H9 (cell line): Measurements from ENCODE around the gene NSD1. TPM values are rescaled to one million over a fixed set of nuclear protein-coding genes. Genes with fewer than 3 reads are reported as not detected.

Experiments
- DNase-seq: peaks from one replicate; pipeline ENCODE4 v3.0.0-alpha.2; 2017
- H2AFZ ChIP-seq: one replicate; pipeline ENCODE4 v1.6.1; 2013; ENCODE audit warnings: mild to moderate bottlenecking, low read length, control low read depth, moderate library complexity
- H2AK5ac ChIP-seq: 2 replicates; pipeline ENCODE4 v1.6.1; 2013; ENCODE audit warnings: low read length, control low read depth, mixed read lengths; ENCODE audit not compliant: insufficient read length
- H2BK120ac ChIP-seq: one replicate; pipeline ENCODE4 v1.6.1; 2013; ENCODE audit warnings: low read depth, mild to moderate bottlenecking, low read length, control low read depth, inconsistent platforms; ENCODE audit not compliant: poor library complexity, severe bottlenecking
- H2BK12ac ChIP-seq: 2 replicates; pipeline ENCODE4 v1.6.1; 2013; ENCODE audit warnings: low read length, control low read depth, mixed read lengths, low read depth; ENCODE audit not compliant: insufficient read length
- H2BK15ac ChIP-seq: 2 replicates; pipeline ENCODE4 v1.6.1; 2013; ENCODE audit warnings: low read depth, low read length, control low read depth
- H2BK20ac ChIP-seq: one replicate; pipeline ENCODE4 v1.6.1; 2013; ENCODE audit warnings: low read depth, mild to moderate bottlenecking, low read length, control low read depth, inconsistent platforms; ENCODE audit not compliant: poor library complexity, severe bottlenecking
- H2BK5ac ChIP-seq: 2 replicates; pipeline ENCODE4 v1.6.1; 2013; ENCODE audit warnings: low read length, control low read depth, mixed read lengths; ENCODE audit not compliant: insufficient read length
- H3K14ac ChIP-seq: 2 replicates; pipeline ENCODE4 v1.6.1; 2013; ENCODE audit warnings: low read length, control low read depth; ENCODE audit not compliant: insufficient read depth
- H3K18ac ChIP-seq: 2 replicates; pipeline ENCODE4 v1.6.1; 2013; ENCODE audit warnings: low read depth, mild to moderate bottlenecking, mixed read lengths, low read length, control low read depth; ENCODE audit not compliant: insufficient read length
- H3K23ac ChIP-seq: 2 replicates; pipeline ENCODE4 v1.6.1; 2013; ENCODE audit warnings: low read length, control low read depth, mixed read lengths, low read depth; ENCODE audit not compliant: insufficient read length
- H3K23me2 ChIP-seq: 2 replicates; pipeline ENCODE4 v1.6.1; 2013; ENCODE audit warnings: low read depth, mild to moderate bottlenecking, mixed read lengths, low read length, control low read depth; ENCODE audit not compliant: insufficient read length, poor library complexity, severe bottlenecking
- H3K27ac ChIP-seq: 2 replicates; pipeline ENCODE4 v1.5.1; 2013; ENCODE audit warnings: low read length, control low read depth, mixed read lengths, low read depth; ENCODE audit not compliant: insufficient read length
- H3K27me3 ChIP-seq: 2 replicates; pipeline ENCODE4 v1.6.1; 2013; ENCODE audit warnings: low read length, control low read depth, inconsistent platforms; ENCODE audit not compliant: insufficient read depth
- H3K4ac ChIP-seq: 2 replicates; pipeline ENCODE4 v1.6.1; 2013; ENCODE audit warnings: low read depth, mild to moderate bottlenecking, control low read depth, inconsistent platforms, low read length, moderate library complexity
- H3K4me1 ChIP-seq: 2 replicates; pipeline ENCODE4 v1.6.1; 2013; ENCODE audit warnings: low read length, control low read depth, inconsistent platforms; ENCODE audit not compliant: insufficient read depth
- H3K4me2 ChIP-seq: 2 replicates; pipeline ENCODE4 v1.6.1; 2013; ENCODE audit warnings: low read length, control low read depth, mixed read lengths; ENCODE audit not compliant: insufficient read length, insufficient read depth
- H3K56ac ChIP-seq: 2 replicates; pipeline ENCODE4 v1.6.1; 2013; ENCODE audit warnings: low read depth, mild to moderate bottlenecking, mixed read lengths, low read length, control low read depth; ENCODE audit not compliant: insufficient read length
- H3K79me1 ChIP-seq: 2 replicates; pipeline ENCODE4 v1.6.1; 2013; ENCODE audit warnings: low read depth, mild to moderate bottlenecking, moderate library complexity, low read length, control low read depth, inconsistent platforms; ENCODE audit not compliant: insufficient read depth, poor library complexity, severe bottlenecking
- H3K79me2 ChIP-seq: 2 replicates; pipeline ENCODE4 v1.6.1; 2013; ENCODE audit warnings: low read length, control low read depth, inconsistent platforms; ENCODE audit not compliant: insufficient read depth
- H3K9ac ChIP-seq: 2 replicates; pipeline ENCODE4 v1.6.1; 2013; ENCODE audit warnings: low read length, control low read depth, mixed read lengths; ENCODE audit not compliant: insufficient read length; ENCODE audit errors: extremely low read depth
- H3K9me3 ChIP-seq: one replicate; pipeline ENCODE4 v1.6.1; 2013; ENCODE audit warnings: low read depth, low read length, inconsistent platforms; ENCODE audit not compliant: control insufficient read depth
- H3T11ph ChIP-seq: one replicate; pipeline ENCODE4 v1.6.1; 2013; ENCODE audit warnings: mild to moderate bottlenecking, low read length, control low read depth, inconsistent platforms
- H4K20me1 ChIP-seq: one replicate; pipeline ENCODE4 v1.6.1; 2013; ENCODE audit not compliant: control insufficient read depth, insufficient read length, insufficient read depth
- H4K5ac ChIP-seq: 2 replicates; pipeline ENCODE4 v1.6.1; 2013; ENCODE audit warnings: low read depth, mild to moderate bottlenecking, mixed read lengths, low read length, control low read depth; ENCODE audit not compliant: insufficient read length
- H4K8ac ChIP-seq: replicated peaks from 2 replicates; pipeline ENCODE4 v1.6.1; 2013; ENCODE audit warnings: low read length, control low read depth, mixed read lengths, low read depth; ENCODE audit not compliant: insufficient read length
- H4K91ac ChIP-seq: 2 replicates; pipeline ENCODE4 v1.6.1; 2013; ENCODE audit warnings: low read depth, mild to moderate bottlenecking, moderate library complexity, mixed read lengths, low read length, control low read depth; ENCODE audit not compliant: insufficient read length
- H3K27ac Mint-ChIP-seq, 3 experiments: 2 replicates in 2 of 3; 3 replicates in 1 of 3; pipeline ENCODE4 v1.8.0; 2020 to 2021; ENCODE audit warnings: mixed read lengths in 3 of 3, mild to moderate bottlenecking in 1 of 3, moderate library complexity in 1 of 3
- H3K27me3 Mint-ChIP-seq: 2 replicates; pipeline ENCODE4 v1.8.0; 2021; ENCODE audit warnings: low read depth, mild to moderate bottlenecking, moderate library complexity, mixed read lengths
- H3K36me3 Mint-ChIP-seq, 3 experiments: 2 replicates in 2 of 3; 3 replicates in 1 of 3; pipeline ENCODE4 v1.8.0; 2020 to 2021; ENCODE audit warnings: low read depth in 3 of 3, mixed read lengths in 3 of 3; ENCODE audit not compliant: insufficient read depth in 1 of 3
- H3K4me1 Mint-ChIP-seq, 2 experiments: 2 replicates each; pipeline ENCODE4 v1.8.0; 2020; ENCODE audit warnings: mixed read lengths in 2 of 2
- H3K4me3 Mint-ChIP-seq, 2 experiments: 2 replicates in 1 of 2; 3 replicates in 1 of 2; pipeline ENCODE4 v1.8.0; 2020 to 2021; ENCODE audit warnings: mild to moderate bottlenecking in 2 of 2, mixed read lengths in 2 of 2, moderate library complexity in 1 of 2
- H3K9me3 Mint-ChIP-seq, 2 experiments: 2 replicates in 1 of 2; 3 replicates in 1 of 2; pipeline ENCODE4 v1.8.0; 2020; ENCODE audit warnings: mild to moderate bottlenecking in 2 of 2, mixed read lengths in 2 of 2, moderate library complexity in 1 of 2
- WGBS: extraction: QIAGEN DNeasy Blood & Tissue Kit; methylation state at CpG from one replicate; pipeline ENCODE4 v1.1.7; 2013; ENCODE audit warnings: missing lambda C conversion rate, low lambda C conversion rate, mixed read lengths; ENCODE audit not compliant: insufficient read length; ENCODE audit errors: extremely low coverage; 5-methylcytosine and 5-hydroxymethylcytosine counted together
- total RNA-seq: library from RNA; stranded (reverse); gene quantifications from 2 replicates; pipeline ENCODE4 v1.2.1, GENCODE V29; 2021
- TF ChIP-seq, protein P1 (sequence below): fragments of 200-600 bp; sonication (generic); conservative IDR thresholded peaks from 3 replicates; pipeline ENCODE4 v1.8.0; 2021; ENCODE audit warnings: antibody characterized with exemption, mild to moderate bottlenecking

Gene NSD1
- total RNA-seq, 1 experiment from 2014 or later, result 213 TPM

DNA sequence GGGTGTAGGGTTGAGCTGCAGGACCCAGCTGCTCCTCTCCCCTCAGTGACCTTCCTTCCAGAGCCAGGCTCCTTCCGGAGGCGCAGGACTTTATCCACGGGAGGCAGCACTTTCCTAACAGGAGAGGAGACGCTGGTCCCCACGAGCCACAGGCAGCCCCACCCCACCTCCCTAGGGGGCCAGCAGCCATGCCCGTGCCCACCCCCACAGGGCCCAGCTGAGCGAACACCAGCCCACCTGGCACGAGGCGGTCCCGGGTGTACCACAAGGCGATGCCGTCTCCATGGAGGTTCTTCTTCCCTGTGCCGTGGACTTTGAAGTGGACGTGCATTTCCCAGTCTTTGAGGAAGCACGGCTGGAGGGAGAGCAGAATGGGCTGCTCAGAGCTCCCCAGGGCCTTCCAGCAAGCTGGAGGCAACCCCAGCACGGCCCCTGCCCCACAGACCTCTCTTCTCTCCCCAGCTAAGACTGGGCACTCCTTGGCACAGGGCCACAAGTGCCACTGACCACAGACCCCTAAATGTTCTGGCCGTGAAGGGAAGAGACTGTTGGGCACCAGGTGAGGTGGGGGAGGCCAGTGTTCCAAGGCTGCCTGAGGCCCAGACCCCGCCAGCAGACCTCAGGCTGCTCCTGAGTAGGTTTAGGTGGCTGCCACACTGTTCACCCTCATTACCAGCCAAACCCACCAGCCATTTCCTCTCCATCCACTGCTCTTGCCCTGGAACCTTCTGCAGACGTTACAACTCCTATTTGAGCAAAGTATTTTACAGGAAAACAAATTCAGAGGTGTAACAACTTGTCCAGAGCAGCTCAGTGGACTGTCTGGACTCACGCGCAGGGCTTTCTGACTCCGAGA is 204.9 kb downstream of the NSD1 start:
- no peak overlapping the region for H3T11ph ChIP-seq
- H3K27ac ChIP-seq, result no peak overlapping the region
- H3K9me3 Mint-ChIP-seq, result no peaks in the 10 kb centered on the region
- H2BK20ac ChIP-seq, result no peak overlapping the region
- H2AK5ac ChIP-seq, result no peak overlapping the region
- no peak overlapping the region for H2BK15ac ChIP-seq
- H2AFZ ChIP-seq, result no peak overlapping the region
- peaks cover 9 to 17% of the 10 kb centered on the region in 2 experiments for H3K4me1 Mint-ChIP-seq
- H3K56ac ChIP-seq, result no peak overlapping the region
- no peaks in the 10 kb centered on the region for H3K23me2 ChIP-seq
- H3K23ac ChIP-seq, result no peak overlapping the region
- H3K14ac ChIP-seq, result no peak overlapping the region
- no peak overlapping the region for H4K5ac ChIP-seq
- H3K4me1 ChIP-seq, result peaks cover 6% of the 10 kb centered on the region; the same call in 1 of the 2 replicates
- H3K27ac Mint-ChIP-seq, result peak overlapping the region in 1 of 3 experiments; percentile 48; a peak in 2 of 7 replicates
- H3K18ac ChIP-seq, result no peak overlapping the region
- H3K4me3 Mint-ChIP-seq, result no peak overlapping the region; a peak in 1 of 5 replicates
- no peaks in the 10 kb centered on the region for H3K27me3 ChIP-seq
- no CpG with 5 or more reads among the region's 22 CpGs for WGBS
- H4K91ac ChIP-seq, result no peak overlapping the region
- H3K27me3 Mint-ChIP-seq, result no peaks in the 10 kb centered on the region; the same call in 1 of the 2 replicates
- no peak overlapping the region for H3K4me2 ChIP-seq
- TF ChIP-seq, protein P1, sequence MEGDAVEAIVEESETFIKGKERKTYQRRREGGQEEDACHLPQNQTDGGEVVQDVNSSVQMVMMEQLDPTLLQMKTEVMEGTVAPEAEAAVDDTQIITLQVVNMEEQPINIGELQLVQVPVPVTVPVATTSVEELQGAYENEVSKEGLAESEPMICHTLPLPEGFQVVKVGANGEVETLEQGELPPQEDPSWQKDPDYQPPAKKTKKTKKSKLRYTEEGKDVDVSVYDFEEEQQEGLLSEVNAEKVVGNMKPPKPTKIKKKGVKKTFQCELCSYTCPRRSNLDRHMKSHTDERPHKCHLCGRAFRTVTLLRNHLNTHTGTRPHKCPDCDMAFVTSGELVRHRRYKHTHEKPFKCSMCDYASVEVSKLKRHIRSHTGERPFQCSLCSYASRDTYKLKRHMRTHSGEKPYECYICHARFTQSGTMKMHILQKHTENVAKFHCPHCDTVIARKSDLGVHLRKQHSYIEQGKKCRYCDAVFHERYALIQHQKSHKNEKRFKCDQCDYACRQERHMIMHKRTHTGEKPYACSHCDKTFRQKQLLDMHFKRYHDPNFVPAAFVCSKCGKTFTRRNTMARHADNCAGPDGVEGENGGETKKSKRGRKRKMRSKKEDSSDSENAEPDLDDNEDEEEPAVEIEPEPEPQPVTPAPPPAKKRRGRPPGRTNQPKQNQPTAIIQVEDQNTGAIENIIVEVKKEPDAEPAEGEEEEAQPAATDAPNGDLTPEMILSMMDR, result no peak
- H2BK5ac ChIP-seq, result no peak overlapping the region
- no peak overlapping the region for H4K8ac ChIP-seq
- no peak overlapping the region for H3K9ac ChIP-seq
- H3K9me3 ChIP-seq, result no peaks in the 10 kb centered on the region
- peaks cover 24 to 61% (median 54%) of the 10 kb centered on the region in 3 experiments; a peak in 6 of 7 replicates for H3K36me3 Mint-ChIP-seq
- H3K79me1 ChIP-seq, result no peaks in the 10 kb centered on the region
- H3K79me2 ChIP-seq, result no peaks in the 10 kb centered on the region; the same call in 1 of the 2 replicates
- DNase-seq, result no peak
- H2BK120ac ChIP-seq, result no peak overlapping the region
- no peaks in the 10 kb centered on the region for H4K20me1 ChIP-seq
- H3K4ac ChIP-seq, result no peak overlapping the region
- no peak overlapping the region for H2BK12ac ChIP-seq
